PFSK-1 (cell line): ENCODE data around the gene CDX1.
A peak's percentile ranks its signal among the peaks of the same experiment; 100 is the strongest.

Experiments
- FOXP2 ChIP-seq: optimal IDR thresholded peaks from 2 replicates; pipeline ENCODE3; 2011; ENCODE audit warnings: borderline replicate concordance, control low read depth, inconsistent platforms; ENCODE audit not compliant: insufficient read depth; ENCODE audit errors: extremely low read length, extremely low read depth
- POLR2AphosphoS5 ChIP-seq: IDR thresholded peaks from 2 replicates; pipeline ENCODE4 v1.6.1; 2012; ENCODE audit warnings: low read depth, mild to moderate bottlenecking, control low read depth, low read length, moderate library complexity
- SIN3A ChIP-seq: IDR thresholded peaks from 2 replicates; pipeline ENCODE4 v1.6.1; 2012; ENCODE audit warnings: mild to moderate bottlenecking, low read length, moderate library complexity, borderline replicate concordance; ENCODE audit not compliant: insufficient read depth
- TAF1 ChIP-seq: IDR thresholded peaks from 2 replicates; pipeline ENCODE4 v1.6.1; 2012; ENCODE audit warnings: low read length, control low read depth, borderline replicate concordance; ENCODE audit not compliant: insufficient read depth
- TF ChIP-seq, protein P1 (sequence below), 2 experiments: IDR thresholded peaks; 2 replicates each; pipeline versions ENCODE4 v1.6.1 to v1.8.0; 2011 to 2012; ENCODE audit warnings: low read depth in 2 of 2, low read length in 2 of 2, control low read depth in 1 of 2, inconsistent platforms in 1 of 2, mild to moderate bottlenecking in 1 of 2, moderate library complexity in 1 of 2; ENCODE audit not compliant: insufficient read depth in 1 of 2

CDX1 gene

DNA sequence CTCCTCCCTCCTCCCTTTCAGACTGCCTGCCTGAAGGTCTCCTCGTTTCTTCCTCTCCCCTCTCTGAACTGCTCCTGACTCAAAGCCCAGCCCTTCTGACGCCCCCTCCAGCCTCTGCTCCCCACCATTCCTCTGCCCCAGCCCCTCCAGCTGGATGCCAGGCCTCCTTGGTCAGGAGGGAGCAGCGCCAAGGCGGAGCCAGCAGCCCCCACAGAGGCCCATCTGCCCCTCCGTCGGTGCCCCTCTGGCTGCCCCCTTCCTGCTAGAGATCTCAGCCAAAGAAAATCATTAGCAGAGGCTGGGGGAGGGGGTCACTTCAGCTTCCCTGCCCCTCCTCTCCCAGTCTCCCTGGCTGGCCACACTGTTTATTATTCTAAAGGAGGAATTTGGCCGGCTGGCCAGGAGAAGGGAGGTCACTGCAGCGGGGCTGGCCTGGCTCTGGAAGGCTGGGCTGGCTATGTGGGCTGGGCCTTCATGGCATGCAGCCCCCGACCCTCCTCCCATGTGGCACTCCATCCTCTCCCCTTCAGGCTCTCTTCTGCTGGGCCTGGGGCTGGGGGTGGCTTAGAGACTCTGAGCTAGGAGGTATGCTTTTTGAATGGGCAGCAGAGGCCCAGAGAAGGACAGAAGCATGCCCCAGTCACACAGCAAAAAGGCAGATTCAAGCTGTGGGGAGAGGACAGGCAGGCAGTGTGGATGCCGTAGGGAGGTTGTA is 27.9 kb upstream of the CDX1 start:
- TF ChIP-seq TAF1 (no peak), POLR2AphosphoS5 (no peak), SIN3A (no peak), FOXP2 (no peak)
- TF ChIP-seq, protein P1, sequence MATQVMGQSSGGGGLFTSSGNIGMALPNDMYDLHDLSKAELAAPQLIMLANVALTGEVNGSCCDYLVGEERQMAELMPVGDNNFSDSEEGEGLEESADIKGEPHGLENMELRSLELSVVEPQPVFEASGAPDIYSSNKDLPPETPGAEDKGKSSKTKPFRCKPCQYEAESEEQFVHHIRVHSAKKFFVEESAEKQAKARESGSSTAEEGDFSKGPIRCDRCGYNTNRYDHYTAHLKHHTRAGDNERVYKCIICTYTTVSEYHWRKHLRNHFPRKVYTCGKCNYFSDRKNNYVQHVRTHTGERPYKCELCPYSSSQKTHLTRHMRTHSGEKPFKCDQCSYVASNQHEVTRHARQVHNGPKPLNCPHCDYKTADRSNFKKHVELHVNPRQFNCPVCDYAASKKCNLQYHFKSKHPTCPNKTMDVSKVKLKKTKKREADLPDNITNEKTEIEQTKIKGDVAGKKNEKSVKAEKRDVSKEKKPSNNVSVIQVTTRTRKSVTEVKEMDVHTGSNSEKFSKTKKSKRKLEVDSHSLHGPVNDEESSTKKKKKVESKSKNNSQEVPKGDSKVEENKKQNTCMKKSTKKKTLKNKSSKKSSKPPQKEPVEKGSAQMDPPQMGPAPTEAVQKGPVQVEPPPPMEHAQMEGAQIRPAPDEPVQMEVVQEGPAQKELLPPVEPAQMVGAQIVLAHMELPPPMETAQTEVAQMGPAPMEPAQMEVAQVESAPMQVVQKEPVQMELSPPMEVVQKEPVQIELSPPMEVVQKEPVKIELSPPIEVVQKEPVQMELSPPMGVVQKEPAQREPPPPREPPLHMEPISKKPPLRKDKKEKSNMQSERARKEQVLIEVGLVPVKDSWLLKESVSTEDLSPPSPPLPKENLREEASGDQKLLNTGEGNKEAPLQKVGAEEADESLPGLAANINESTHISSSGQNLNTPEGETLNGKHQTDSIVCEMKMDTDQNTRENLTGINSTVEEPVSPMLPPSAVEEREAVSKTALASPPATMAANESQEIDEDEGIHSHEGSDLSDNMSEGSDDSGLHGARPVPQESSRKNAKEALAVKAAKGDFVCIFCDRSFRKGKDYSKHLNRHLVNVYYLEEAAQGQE (IDR thresholded peaks at IDR 0.05; ENCODE audit: insufficient read depth in 1 of 2, low read depth in 2 of 2, low read length in 2 of 2) = no peak

DNA sequence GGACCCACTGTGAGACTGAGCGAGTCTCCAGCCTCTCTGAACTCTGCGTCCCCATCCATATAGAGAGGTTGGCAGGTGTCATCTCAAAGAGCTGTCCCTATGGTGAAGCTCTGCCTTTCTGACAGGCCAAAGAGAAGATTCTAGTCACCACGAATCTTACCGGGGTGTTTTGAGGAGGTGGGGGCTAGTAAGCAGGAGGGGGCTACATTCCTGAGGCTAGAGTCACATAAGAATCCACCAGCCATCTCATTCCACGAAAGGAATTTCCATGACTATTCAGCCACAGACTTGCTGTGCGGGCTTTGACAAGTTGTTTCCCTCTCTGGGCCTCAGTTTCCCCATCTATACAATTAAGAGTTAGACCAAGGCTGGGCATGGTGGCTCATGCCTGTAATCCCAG is 27.2 kb upstream of the CDX1 start:
- TF ChIP-seq TAF1 (no peak), FOXP2 (no peak), POLR2AphosphoS5 (no peak), SIN3A (no peak)
- TF ChIP-seq, protein P1 (IDR thresholded peaks at IDR 0.05; ENCODE audit: insufficient read depth in 1 of 2, low read depth in 2 of 2, low read length in 2 of 2) = no peak

DNA sequence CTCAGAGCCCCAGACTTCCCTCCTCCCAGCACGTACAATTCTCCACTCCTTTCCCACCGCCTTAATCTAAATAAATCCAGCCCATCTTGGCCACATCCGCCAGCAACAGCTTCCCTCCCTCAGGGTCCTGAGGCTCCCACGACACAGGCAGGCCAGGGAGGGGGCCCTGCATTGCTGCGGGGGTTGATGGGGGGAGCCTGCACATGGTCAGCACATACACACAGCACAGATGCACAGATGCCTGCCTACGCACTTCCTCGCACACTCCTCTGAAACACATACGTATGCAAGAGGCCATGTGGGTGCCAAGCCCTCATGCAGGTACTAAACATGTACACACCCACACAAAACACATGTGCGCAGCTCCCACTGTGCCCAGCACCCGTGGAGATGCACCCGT is 25.7 kb upstream of the CDX1 start:
- TF ChIP-seq POLR2AphosphoS5 (no peak), SIN3A (no peak), FOXP2 (no peak)
- TF ChIP-seq, protein P1 (IDR thresholded peaks at IDR 0.05; ENCODE audit: insufficient read depth in 1 of 2, low read depth in 2 of 2, low read length in 2 of 2) = 0 out of 4 replicates have a peak, but pooled peaks of 1 of the 2 experiments have one; percentile 28

DNA sequence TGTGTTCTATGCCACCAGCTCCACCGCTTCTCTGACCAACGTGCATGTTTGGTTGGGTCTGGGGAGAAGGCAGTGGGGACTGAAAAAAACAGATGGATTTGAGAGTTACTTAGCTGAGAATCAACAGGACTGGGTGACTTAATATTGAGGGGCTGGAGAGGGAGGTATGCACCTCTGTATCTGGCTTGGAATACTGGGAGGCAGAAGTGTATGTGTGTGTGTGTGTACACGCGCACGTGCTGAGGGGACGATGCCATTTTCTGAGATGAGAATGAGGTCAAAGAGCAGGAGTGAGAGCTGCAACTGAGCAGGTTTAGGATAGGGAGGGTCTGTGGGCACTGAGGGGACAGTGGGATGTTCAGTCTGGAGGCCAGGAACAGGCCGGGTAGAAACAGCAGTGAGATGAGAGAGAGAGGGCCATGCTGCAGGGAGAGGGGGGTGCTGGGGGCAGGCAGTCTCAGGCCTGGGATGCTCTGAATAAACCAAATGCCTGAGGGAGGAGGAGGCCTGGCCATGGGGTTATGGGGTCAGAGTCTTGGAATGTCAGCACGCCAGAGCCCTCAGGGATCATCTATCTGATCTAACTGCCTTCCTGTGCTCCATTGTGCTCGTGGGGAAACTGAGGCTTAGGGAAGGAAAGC is 24.9 kb upstream of the CDX1 start:
- no peak for TF ChIP-seq POLR2AphosphoS5
- TF ChIP-seq, protein P1 (IDR thresholded peaks at IDR 0.05; ENCODE audit: insufficient read depth in 1 of 2, low read depth in 2 of 2, low read length in 2 of 2) = no peak
- TF ChIP-seq TAF1 = no peak
